GM13976 (cell line): ENCODE results near the gene ARMC2.
A peak's percentile ranks its signal among the peaks of the same experiment; 100 is the strongest.

Source experiments
- DNase-seq: peaks from one replicate; pipeline ENCODE4 v3.0.0; 2012; ENCODE audit warnings: low spot score
- in situ Hi-C: fragments of 300-500 bp; cut with MboI; formaldehyde crosslinking; loops from one replicate; pipeline ENCODE4 v1.12.0; 2022; ENCODE audit warnings: low sequenced_read_pairs, mixed read lengths, inconsistent platforms; ENCODE audit not compliant: unreplicated experiment
- TF ChIP-seq, protein P1 (sequence below): IDR thresholded peaks from 2 replicates; pipeline ENCODE4 v1.5.1; 2012; ENCODE audit warnings: borderline replicate concordance, mild to moderate bottlenecking; ENCODE audit not compliant: insufficient read depth; ENCODE audit errors: extremely low read depth, missing control alignments, control extremely low read depth

ARMC2 gene

GRCh38 chr6:108874470-108875160 lies 26.4 kb downstream of the ARMC2 start:
- peak; percentile 71 for DNase-seq
- in situ Hi-C loops, result no loop called here
- TF ChIP-seq, protein P1, sequence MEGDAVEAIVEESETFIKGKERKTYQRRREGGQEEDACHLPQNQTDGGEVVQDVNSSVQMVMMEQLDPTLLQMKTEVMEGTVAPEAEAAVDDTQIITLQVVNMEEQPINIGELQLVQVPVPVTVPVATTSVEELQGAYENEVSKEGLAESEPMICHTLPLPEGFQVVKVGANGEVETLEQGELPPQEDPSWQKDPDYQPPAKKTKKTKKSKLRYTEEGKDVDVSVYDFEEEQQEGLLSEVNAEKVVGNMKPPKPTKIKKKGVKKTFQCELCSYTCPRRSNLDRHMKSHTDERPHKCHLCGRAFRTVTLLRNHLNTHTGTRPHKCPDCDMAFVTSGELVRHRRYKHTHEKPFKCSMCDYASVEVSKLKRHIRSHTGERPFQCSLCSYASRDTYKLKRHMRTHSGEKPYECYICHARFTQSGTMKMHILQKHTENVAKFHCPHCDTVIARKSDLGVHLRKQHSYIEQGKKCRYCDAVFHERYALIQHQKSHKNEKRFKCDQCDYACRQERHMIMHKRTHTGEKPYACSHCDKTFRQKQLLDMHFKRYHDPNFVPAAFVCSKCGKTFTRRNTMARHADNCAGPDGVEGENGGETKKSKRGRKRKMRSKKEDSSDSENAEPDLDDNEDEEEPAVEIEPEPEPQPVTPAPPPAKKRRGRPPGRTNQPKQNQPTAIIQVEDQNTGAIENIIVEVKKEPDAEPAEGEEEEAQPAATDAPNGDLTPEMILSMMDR, result no peak

DNA sequence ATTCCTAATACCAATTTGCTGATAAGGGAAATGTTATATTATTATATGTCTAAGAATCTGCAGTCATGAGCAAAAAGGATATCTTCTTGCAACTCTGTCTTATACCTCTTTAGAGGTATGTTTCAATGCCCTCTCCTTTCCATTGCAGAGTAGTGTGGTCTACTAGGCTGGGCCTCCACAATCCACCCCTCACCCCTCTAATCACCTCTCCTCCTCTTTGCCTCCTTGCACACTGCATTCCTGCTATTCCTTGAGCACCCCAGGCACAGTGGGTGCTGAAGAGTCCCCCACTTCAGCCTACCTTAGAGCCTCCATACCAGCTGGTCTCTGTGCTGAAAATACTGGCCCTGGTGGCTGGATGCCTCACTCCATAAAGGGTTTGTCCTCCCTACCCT lies 26.9 kb downstream of the ARMC2 start:
- no peak for DNase-seq
- in situ Hi-C loops, result no loop called here
- TF ChIP-seq, protein P1, result no peak

DNA sequence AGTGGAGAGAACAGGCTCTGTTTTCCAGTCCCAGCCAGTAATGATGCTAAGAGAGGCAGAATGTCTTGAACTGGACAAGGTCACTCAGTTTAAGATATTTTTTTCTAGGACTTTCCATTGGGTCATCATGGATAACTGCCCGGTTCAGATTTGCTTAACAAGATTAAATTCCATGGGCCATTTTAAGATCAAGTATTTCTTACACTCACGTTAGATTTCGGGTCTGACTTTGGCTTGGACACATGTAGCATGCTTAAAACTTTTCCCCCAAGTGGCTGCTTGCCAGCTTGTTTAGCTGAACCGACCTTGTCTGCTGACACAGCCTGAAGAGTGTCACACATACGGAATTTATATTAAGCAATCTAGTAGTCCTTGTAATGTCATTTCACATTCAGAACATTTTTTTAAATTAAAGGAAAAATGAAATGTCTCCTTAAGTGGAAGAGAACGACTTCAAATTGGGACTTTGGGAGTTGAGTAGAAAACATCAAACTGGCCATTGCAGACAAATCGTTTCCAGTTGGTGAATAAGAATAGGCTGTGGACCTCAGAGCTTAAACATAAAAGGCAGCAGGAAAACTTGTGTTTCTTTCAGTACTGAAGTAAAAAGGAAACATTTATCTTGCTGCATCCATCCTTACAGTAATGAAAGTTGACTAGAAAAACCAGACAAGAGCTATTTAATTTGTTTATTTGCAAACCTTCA lies 29.0 kb downstream of the ARMC2 start:
- TF ChIP-seq, protein P1, result no peak
- DNase-seq, result no peak
- in situ Hi-C loops, result no loop called here

DNA sequence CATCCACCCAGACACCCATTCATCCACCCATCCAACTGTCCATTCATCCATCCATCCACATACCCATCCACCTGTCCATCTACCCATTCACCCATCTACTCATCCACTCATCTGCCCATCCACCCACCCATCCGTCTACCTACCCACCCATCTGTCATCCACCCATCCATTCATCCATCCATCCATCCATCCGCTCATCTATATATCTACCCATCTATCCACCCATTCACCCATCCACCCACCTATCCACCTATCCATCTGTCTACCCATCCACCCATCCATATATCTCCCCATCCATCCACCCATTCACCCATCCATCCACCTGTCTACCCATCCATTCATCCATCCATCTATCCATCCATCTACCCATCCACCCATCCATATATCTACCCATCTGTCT lies 30.7 kb downstream of the ARMC2 start:
- in situ Hi-C loops, result no loop called here
- DNase-seq, result no peak
- TF ChIP-seq, protein P1, result no peak

GRCh38 chr6:108883172-108883571 lies 35.0 kb downstream of the ARMC2 start:
- DNase-seq, result no peak

DNA sequence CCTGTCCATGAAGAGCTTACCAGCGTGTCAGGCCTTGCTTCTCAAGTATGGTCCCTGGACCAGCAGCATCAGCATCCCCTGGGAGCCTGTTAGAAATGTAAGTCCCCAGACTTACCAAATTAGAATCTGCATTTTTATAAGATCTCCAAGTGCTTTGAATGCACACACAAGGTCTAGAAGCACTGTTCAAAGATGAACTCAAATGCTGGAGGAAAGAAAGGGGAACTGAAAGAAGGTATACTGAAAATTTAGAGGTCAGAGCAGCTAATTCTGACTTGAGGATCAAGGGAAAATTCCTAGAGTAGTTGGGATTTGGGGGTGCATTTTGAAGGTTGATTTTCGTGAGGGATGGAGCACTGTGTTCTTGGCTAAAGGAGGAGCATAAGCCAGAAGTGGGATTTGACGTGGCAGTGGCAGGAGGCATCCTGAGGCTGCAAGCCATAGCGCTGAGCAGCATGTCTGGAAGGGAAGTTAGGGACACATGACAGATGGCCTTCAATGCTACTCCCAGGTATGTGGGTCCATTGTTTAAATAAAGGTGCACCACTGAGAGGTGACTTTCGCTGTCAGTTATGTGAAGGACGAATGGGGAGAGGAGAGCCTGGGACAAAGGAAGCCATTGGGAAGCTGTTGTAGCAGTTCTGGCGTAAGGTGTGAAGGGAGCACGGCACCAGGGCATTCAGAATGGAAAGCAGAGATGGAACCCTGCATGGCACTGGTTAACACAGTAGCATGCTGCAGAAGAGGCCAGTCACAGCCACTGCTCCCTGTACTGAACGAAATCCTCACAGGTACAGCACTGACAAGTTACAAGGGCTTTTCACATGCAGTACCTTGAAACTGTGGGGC lies 36.2 kb downstream of the ARMC2 start:
- in situ Hi-C loops, result no loop called here
- TF ChIP-seq, protein P1, result no peak
- no peak for DNase-seq

More at GRCh38 chr6:108883172-108883571, 35.0 kb downstream of the ARMC2 start:
- in situ Hi-C loops, result no loop called here
- TF ChIP-seq, protein P1, result no peak
